Measurements from ENCODE around the gene ZFAND3.

The ZFAND3 gene

DNA sequence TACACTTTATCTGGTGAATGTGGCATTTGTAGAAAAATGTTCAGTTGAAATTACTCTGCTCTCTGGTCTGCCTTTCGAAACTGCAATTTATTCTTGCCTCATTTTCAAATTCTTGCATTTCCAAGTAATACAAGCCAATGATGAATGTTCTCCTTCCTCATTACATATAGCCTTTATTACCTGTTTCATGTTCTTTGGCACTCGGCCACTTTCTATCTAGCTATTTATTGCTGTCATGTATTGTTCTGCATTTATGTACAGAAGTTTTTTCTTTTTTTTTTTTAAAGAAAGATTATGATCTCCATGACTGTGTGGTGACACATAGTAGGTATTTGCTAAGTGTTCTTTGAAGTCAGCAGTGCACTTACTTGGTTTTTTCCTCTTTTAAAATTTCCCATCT is 261.4 kb downstream of the ZFAND3 start:
- DNase-seq, result no peak

DNA sequence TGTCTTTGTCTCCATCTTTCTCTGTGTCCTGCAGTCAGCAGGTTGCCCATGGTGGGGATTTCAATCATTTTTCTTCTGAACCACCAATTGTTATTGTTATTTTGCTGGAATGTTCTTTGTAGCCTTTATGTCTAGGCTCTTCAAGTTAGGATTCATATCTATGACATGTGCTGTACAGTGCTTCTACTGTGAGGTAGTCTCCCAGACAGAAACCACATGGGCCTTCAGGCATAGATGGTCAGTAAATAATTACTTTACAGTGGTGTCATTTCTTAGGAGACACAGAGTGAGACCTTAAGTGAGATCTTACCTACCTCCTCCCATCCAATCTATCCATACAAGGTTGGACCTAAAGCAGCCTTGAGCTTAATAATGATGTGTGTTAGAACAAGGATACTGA is 265.5 kb downstream of the ZFAND3 start:
- DNase-seq, result no peak

DNA sequence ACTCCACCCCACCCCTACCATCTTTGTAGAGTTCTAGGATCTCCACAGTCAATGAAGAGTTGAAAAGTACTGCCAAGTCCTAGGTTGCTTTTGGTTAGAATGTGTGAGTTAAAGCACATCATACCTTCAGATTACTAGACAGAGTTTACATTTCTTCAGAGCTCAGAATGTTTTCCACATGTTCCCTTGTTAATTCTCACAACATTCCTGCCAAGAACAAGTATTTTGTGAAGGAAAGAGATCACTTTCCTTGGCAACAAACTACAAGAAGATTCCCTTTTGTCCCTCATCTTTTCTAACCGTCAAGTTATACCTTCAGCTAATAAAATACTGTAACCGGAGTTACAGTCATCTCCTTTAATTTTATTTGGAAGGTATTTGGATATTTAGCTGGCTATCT is 266.8 kb downstream of the ZFAND3 start:
- DNase-seq, result no peak

DNA sequence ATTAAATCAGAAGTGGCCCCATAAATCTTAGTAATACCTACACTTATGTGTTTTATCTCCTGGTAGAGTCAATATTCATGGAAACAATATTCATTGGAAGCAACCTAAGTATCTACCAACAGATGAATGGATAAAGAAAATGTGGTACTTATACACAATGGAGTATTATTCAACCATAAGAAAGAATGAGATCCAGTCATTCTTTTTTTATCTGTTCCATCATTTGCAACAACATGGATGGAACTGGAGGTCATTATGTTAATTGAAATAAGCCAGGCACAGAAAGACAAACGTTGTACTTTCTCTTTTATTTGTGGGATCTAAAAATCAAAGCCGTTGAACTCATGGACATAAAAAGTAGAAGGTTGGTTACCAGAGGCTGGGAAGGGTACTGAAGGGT is 268.5 kb downstream of the ZFAND3 start:
- no peak for DNase-seq

DNA sequence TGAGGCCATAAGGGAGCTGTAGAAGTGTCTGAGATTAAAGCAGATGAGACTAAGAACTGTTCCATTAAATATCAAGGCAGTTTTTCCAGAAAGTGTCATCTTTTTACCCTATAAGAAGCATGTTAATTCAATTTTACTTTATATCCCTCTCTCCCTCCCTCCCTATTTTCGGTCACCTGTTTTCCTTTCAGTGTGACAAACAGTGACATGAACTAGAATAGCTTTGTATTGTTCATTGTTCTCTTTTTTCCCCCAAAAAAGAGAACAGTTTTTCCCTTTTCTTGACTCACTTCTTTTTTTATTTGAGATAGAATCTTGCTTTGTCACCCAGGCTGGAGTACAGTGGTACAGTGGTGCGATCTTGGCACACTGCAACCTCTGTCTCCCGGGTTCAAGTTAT is 269.3 kb downstream of the ZFAND3 start:
- no peak for DNase-seq

DNA sequence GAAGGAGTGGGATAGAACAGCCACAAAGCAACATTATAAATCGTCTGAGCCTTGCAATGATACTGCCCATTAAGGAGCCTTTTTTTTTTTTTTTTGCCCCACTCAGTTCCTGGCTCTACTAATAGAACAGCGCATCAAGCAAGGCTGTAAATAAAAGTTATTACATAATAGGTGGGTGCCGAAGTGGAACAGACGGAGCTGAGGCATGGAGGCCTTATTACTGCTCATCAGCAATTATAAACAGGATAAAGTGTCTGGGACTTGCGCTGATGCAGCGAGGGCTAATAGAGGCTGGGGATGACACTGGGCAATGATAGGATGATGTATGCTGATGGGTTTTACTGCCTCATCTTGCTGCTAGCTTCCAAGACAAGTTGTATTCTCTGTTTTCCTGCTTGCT is 272.1 kb downstream of the ZFAND3 start:
- DNase-seq, result no peak

DNA sequence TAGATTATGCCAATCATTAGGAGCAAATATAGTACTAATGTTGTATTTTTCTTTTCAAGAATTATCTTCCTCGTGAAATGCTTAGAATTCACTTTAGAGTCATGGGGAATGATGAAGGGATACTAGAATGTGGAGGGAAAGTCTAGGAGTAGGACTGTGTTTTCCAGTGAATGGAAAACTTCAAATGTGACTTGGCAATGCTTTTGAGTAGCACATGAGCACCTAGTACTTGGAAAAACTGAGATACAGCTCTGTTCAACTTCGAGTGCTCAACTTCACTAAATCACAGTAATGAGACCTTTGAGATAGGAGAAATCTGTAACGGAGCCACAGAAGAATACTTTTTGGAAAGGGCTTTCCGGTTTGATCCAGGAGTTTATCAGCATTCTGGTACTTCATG is 272.9 kb downstream of the ZFAND3 start:
- DNase-seq, result no peak

DNA sequence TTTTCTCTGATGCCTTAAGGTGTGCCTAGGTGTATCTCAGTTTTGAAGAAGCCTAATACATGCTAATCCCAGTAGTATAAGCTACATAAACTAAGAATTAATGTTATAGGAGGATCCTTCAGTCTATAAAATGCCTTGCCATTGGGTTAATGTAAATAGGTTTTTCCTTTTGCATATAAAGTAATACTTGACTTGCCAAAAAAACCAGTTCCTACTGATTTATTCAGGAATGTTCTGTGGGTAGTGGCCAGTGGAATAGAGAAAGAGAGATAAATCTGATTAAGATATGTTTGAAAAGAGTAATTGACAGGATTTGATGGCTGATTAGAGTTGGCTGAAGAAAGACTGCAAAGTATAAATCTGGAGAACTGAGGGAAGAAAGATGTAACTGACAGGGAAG is 273.4 kb downstream of the ZFAND3 start:
- no peak for DNase-seq

DNA sequence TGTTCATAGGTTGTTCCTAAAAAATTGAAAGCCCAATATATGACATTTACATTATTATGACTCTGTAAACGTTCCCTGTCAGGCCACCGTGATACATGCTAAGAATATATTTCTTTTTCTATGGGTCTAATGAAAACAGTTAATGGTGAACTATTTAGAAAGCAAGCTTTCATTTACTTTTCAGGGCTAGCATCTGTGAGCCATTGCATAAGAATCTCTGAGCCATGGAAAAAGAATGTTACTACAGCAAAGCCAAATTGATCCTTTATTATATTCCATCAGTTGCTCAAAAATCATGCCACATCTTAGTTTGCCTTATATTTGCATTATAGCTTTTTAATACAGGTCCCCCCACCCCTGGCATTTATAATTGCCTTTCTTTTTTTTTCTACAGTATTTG is 275.5 kb downstream of the ZFAND3 start:
- no peak for DNase-seq

DNA sequence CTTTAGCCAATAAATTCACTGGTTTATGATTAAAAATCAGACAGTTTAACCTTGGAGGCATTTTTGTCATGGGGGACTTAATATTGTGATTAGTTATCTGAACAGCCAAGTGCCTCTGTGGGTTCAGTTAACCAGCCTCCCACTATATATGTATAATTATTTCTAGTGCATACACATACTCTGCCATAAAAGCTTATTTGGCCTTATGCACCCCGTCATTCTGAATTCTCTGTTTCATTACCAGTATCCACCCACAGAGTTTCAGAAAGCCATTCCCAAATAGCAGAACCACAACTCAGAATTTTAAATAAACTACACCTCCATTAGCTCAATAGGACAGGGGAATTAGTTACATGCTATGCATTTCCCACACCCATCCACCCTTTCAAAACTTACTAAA is 279.7 kb downstream of the ZFAND3 start:
- DNase-seq, result no peak

DNA sequence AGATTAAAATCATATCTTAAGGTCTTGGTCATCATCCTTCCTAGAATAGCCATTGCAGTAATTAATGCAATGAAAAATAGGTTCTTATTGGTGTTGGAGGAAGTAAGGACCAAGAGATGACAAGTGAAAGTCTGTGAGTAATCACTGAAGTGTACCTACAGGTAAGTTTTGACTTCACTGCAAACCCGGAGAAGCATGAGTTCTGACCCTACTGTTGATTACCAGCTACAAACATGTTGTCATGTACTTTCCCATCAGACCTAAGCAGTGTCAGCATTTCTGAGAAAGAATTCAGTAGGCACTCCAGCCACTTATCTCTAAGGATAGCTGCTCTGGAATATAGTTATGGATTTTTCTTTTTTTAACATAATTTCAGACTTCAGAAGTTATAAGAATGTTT is 280.9 kb downstream of the ZFAND3 start:
- DNase-seq, result no peak

DNA sequence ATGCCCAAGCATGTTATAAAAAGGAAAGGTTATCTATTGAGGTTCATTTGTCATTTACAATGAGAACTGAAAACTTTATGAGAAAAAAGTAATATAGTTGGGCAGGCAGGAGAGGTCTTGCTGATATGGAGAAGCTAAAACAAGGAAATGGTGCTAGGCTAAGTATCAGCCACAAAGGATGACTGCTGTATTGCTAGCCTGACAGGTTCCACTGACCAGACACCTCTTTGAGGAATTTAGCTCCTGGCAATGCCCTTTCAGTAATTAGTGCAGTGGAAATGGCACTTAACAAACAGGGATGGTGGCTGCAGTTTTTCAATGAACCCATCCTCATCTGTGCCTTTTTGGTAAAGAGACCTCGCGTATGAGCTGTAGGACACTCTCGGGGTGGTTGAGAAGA is 284.4 kb downstream of the ZFAND3 start:
- DNase-seq, result no peak

DNA sequence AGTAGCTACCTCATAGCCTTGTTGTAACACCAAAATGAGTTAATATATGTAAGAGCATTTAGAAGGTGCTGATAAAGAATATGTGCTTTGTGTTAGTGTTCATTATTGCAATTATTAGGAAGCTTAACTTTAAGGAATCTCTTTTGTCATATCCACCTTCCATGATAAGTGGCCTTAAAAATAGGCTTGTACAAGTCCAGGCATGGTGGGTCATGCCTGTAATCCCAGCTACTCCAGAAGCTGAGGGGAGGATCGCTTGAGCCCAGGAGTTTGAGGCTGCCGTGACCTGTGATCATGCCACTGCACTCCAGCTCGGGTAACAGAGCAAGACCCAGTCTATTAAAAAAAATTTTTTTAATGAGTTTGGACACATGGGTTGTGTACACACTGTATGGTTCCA is 285.5 kb downstream of the ZFAND3 start:
- DNase-seq, result no peak

DNA sequence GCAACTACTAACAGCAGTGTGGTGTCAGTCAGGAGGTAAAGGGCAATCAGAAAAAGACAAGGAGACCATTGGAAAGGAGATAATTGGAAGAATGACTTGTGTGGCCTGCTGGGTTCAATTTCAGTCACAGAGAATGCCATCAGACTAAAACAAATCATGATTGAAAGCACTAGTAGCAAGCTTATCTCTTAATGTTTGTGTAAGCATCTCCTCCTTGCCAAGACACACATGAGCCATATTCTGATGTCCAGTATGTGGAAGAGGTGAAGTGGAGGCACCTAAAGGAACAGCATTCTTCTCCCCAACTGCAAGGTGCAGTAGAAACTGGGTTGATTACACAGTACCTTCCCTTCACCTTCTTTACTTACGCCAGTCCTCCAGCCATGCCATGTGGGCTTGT is 287.5 kb downstream of the ZFAND3 start:
- no peak for DNase-seq

DNA sequence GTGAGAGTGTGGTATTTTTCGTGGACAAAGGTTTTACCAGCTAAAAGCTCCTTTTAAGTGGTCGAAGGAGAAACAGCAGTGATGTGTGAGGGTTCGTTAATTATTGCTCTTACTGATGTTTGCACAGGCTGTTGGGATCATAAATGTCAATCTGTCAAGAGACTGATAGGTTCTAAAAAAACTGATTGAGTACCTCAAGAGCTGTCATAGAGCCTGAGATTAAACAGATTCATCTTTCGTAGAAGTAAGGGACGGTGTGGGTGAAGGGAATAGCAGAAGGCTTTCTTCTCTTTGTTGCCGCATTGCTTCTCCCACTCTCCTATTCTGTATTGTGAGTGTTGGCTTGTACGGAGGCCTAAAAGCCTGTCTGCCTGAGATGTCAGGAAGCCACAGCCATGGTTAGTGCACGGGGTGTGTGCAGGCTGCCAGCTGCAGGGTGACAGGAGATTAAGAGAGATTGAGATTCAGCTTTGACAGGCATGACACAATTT is 291.0 kb downstream of the ZFAND3 start:
- DNase-seq, result peak in 34 of 56 donors; percentile 7 to 72 (median 30)

DNA sequence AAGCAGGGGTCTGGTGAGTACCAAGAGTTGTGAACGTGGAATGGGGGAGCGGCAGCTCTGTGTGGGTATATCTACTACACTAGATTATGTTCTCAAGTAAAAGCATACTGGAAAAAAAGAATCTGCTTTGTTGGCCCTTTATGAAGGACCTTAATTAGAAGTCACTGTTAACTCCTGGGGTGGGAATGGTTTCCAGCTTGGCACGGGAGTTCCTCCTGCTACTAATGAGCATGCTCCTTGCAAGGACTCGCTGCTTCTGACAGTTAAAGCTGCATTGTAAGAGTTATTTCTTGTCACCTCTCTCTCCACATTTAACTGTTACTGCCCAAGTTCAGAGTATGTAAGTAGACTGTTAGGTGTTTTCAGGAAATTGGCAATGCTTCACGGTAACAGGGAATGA is 292.7 kb downstream of the ZFAND3 start:
- DNase-seq, result no peak

DNA sequence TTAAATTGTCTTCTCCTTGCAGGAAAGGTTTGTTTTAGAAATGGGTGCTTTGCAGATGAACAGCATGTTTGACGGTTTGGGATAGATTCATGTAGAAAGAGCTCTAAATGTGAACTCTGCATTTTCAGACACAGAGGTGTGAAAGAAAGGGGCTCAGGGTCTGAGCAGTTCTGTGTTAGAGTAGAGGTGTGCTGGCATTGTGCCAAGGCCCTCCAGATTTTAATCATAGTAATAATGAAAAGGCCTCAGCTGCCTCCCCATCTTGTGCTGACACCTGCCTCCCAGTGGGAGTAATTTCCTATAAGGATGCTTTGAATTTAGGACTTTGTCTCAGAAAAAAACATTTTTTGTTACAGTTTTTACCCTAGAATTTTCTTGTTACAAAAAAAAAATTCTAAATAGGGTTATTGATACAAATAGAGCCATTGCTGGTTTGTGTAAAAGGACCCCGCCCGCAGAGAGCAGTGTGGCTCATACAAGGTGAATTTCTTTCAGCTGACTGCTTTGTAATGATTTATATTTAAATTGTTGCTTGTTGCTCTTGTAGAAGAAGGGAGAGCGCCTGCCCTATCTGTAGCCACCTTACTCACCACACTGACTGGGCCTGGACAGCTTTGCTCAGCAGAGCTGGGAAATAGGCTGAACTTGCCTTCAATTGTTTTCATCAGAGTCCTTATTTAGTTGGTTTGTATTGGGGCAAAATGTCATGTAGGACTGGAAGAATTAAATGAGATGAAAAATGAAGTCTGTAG is 294.5 kb downstream of the ZFAND3 start:
- DNase-seq, result no peak

DNA sequence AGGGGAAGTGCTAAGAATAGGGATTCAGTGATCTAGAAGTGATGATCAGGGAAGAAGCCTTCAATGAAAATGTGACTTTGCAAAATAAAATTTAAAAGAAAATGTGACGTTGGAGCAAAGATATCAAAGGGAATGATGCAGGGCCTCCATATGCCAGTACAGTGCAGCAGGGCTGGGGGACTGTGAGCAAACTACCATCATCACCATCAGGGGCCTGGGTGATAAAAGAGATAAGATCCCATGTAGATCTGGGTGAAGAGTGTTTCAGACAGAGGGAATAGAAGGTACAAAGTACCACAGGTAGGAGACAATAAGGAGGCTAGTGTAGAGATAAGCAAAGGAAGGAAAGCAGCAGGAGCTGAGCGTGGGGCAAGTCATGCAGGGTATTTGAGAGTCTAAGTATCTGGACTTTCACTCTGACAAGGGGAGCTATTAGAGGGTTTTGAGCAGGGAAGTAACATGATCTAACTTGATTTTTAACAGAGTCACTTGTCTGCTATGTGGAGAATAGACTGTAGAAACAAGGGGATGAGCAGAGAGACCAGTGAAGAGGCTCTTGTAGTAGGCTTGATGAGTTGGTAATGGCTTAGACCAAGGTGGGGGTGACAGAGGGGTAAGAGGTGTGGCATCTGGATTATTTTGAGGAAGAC is 295.6 kb downstream of the ZFAND3 start:
- no peak for DNase-seq

DNA sequence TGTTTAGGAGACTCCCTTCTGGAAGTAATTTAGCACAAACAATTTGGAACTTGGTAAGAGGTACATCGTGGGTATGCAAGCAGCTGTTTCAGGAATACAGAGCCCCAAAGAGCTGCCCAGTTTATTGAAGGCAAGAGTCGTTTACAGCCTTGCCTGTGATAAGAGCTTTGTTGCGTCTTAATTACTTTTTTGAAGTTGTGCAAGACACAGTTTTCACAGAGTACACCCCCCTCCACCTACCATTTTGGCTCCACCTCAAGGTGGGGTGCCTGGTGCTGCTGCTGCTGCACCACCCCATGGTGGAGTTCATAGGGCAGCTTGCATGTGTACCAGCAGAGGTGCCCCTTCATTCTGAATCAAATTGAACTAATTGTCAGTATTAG is 296.1 kb downstream of the ZFAND3 start:
- no peak for DNase-seq

DNA sequence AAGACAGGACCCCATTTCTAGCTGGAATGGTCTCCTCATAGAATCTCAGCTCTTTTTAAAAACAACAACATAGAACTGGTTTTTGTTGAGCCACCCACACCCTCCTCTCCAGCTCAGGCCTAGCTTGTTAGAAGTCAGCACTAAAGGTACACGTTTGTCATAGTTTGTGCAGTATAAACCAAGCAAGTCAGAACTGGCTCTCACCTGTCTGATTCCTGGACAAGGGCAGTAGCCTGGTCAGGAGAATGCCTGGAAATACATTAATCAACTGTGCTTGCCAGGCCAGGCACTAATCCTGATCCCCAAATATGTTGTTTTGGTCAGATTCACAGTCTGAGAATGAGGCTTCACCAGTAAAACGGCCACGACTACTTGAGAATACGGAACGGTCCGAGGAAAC is 296.7 kb downstream of the ZFAND3 start:
- DNase-seq, result no peak

DNA sequence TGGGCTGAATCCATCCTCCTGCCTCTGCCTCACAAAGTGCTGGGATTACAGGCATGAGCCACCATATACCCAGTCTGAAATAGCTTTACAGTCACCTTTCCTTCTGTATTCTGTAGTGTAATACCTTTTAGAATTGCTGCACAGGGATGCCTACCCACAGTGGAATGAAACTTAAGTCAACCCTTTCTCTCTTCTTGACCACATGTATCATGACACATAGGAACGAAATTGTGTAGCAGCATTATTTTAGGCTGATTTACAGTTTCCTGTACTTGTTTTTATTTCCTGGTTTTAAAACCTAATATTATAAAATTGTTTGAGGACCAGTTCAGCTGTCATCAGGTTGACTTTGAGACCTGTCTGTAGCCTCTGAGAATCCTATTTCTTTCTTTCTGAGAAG is 297.8 kb downstream of the ZFAND3 start:
- no peak for DNase-seq

DNA sequence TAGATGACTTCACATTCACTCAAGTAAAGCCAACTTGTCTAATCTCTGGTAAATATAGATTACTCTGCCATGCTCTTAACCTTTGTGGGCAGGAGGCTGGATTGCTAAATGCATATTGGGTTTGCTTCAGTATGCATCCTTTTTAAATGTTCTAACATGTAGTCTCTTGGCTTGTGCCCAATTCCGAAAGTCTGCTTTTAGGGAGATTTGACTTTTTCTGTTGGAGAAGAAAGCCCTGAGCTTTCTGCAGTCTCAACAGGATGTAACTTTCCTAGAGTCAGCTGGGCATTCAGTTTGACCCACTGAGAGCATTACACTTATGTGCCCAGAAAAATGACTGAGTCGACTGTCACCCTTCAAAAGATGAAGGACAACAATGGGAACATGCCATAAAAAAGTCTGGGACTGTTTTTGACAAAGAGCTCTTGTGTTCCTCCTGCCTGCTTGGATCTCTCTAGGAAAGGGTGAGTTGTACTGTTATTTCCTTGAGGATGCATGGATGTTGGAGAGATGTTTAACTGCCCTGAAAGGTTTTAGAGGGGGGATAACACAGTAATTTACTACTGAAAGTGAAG is 299.4 kb downstream of the ZFAND3 start:
- no peak for DNase-seq

DNA sequence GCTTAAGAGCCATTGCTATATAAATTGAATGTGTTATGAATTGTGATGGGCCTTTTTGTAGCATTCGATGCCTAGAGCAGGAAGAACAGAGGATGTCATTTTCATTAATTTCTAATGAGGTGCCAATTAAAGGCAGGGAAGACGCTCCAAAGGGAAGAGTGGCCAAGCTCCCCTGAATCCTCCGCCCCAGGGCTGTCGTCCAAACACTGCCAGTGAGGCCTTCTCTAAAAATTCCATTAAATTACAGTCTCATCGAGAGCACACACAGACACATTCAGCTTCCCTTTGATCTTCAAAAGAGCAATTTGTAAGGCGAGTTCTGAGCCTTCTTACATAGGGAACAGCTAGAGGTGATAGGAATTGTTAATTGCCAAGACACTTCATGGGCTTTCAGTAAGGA is 300.0 kb downstream of the ZFAND3 start:
- no peak for DNase-seq
